NCI-H748 treated with DMSO at 0.1 percent for 48 hours (cell line): ENCODE results near the gene EFCAB11.

Experiments
- DNase-seq: peaks from one replicate; lab custom pipeline; 2025; lab: John Stamatoyannopoulos, UW

The EFCAB11 gene

GRCh38 chr14:89814126-89814525, 140.4 kb downstream of the EFCAB11 start:
- DNase-seq: no peak

GRCh38 chr14:89813617-89814031, 140.9 kb downstream of the EFCAB11 start:
- DNase-seq: no peak

- DNase-seq: no peak
Observed at GRCh38 chr14:89811954-89812575, 142.5 kb downstream of the EFCAB11 start.

- no peak for DNase-seq
Observed at GRCh38 chr14:89810101-89810500, 144.4 kb downstream of the EFCAB11 start.

- no peak for DNase-seq
Observed at GRCh38 chr14:89807892-89808291, 146.6 kb downstream of the EFCAB11 start.

- no peak for DNase-seq
Observed at GRCh38 chr14:89807151-89807550, 147.4 kb downstream of the EFCAB11 start.

GRCh38 chr14:89806451-89806850, 148.1 kb downstream of the EFCAB11 start:
- no peak for DNase-seq

GRCh38 chr14:89805501-89805900, 149.0 kb downstream of the EFCAB11 start:
- no peak for DNase-seq

GRCh38 chr14:89803542-89803941, 151.0 kb downstream of the EFCAB11 start:
- no peak for DNase-seq

- no peak for DNase-seq
Observed at GRCh38 chr14:89801136-89801535, 153.4 kb downstream of the EFCAB11 start.

GRCh38 chr14:89798212-89798773, 156.2 kb downstream of the EFCAB11 start:
- DNase-seq: no peak

GRCh38 chr14:89797148-89797547, 157.4 kb downstream of the EFCAB11 start:
- DNase-seq: no peak

- no peak for DNase-seq
Observed at GRCh38 chr14:89794096-89794495, 160.4 kb downstream of the EFCAB11 start.

- DNase-seq: no peak
Observed at GRCh38 chr14:89793367-89793716, 161.2 kb downstream of the EFCAB11 start.

- no peak for DNase-seq
Observed at GRCh38 chr14:89792489-89793366, 161.8 kb downstream of the EFCAB11 start.

- no peak for DNase-seq
Observed at GRCh38 chr14:89787525-89787924, 167.0 kb downstream of the EFCAB11 start.

GRCh38 chr14:89781046-89781445, 173.5 kb downstream of the EFCAB11 start:
- DNase-seq: no peak

GRCh38 chr14:89779707-89780106, 174.8 kb downstream of the EFCAB11 start:
- no peak for DNase-seq

GRCh38 chr14:89775946-89776345, 178.6 kb downstream of the EFCAB11 start:
- DNase-seq: no peak

GRCh38 chr14:89775151-89775550, 179.4 kb downstream of the EFCAB11 start:
- DNase-seq: no peak

GRCh38 chr14:89773644-89774316, 180.8 kb downstream of the EFCAB11 start:
- DNase-seq: no peak

- no peak for DNase-seq
Observed at GRCh38 chr14:89773151-89773550, 181.4 kb downstream of the EFCAB11 start.

- no peak for DNase-seq
Observed at GRCh38 chr14:89771251-89771650, 183.3 kb downstream of the EFCAB11 start.
